D341Med (cell line): ENCODE results near the gene CD247.

Experiments
- DNase-seq: peaks from one replicate; pipeline ENCODE4 v3.0.0; 2012; ENCODE audit warnings: low spot score

The CD247 gene

GRCh38 chr1:167460836-167461235 lies 57.5 kb downstream of the CD247 start:
- peak; percentile 25 for DNase-seq

DNA sequence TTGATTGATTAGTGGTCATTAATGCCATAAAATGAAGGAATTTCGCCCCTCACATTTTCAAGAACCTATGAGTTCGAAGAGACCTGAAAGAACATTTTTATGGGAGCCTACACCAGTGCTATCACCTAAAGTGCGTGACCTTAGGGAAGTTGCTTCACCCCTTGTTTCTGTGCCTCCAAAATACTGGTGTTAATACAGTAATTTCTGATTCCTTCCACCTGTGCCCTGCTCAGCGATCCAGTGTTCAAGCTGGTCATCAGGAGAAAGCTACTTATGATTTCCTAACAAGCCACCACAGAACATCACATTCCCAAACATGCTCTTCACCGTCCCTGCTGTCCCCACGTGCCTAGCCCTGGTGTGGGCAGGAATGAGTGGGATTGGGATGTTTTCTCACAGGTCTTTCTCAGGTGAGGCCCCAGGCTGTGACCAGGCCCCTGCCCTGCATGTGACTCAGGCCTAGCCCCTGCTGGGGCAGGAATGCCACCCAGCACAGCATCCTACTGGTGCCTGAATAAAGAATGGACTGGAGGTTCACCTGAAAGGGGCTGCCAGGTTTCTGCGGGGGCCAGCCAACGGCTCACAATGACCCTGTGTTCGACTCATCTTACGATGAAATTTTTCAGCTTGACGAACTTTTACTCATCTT lies 60.3 kb downstream of the CD247 start:
- DNase-seq, result no peak

GRCh38 chr1:167456926-167457325 lies 61.4 kb downstream of the CD247 start:
- no peak for DNase-seq

DNA sequence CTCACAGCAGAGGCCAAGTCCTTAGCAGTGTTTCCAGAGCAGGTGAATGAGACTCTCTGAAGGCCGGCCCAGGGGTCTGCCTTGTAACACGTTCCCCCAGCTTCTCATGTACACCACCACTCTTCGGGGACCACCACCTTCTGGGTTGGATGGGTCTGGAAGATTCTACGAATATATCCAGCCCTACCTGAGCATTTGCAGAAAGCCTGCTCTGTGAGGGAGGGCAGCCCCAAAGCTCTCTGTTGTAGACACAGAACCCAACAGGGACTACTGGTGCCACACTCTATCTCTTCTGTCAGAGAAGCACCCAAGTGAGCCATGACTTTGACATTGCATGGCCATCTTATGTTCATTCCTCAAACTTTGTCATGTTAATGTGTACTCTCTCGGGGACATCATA lies 61.8 kb downstream of the CD247 start:
- no peak for DNase-seq

DNA sequence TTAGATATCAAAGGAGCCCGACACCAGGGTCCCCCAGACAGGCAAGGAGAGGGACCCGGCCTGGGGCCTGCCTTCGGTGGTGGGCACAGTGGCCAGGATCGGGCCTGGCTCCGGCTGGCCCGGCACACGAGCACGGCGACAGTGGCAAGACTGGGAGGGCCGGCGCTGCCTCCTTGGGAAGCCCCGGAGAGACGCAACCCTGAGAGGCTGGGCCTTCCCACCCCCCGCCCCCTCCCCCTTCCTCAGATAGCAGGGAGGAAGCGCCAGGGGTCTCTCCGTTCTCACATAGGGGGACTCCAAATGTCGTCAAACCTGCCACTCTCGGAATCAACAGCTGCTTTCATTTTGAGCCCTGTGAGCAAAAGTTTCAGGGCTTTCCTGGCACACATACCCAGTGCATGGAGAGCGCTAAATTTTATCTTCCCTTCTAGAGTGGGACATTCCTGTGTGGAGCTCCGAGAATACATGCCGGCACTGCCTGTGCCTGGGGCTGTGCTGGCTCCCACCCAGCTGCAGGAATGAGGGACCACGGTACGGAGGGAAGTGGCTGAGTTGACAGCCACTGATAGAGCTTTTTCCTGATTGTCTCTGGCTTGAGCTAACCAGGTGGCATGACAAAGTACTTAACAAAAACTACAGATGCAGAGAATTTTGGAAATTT lies 62.4 kb downstream of the CD247 start:
- DNase-seq, result no peak

GRCh38 chr1:167454894-167455785 lies 63.2 kb downstream of the CD247 start:
- DNase-seq, result peak; percentile 82

- DNase-seq, result no peak
These were observed 63.9 kb downstream of the CD247 start for GRCh38 chr1:167454304-167454893.

- no peak for DNase-seq
These were observed 65.2 kb downstream of the CD247 start for GRCh38 chr1:167453123-167453522.

DNA sequence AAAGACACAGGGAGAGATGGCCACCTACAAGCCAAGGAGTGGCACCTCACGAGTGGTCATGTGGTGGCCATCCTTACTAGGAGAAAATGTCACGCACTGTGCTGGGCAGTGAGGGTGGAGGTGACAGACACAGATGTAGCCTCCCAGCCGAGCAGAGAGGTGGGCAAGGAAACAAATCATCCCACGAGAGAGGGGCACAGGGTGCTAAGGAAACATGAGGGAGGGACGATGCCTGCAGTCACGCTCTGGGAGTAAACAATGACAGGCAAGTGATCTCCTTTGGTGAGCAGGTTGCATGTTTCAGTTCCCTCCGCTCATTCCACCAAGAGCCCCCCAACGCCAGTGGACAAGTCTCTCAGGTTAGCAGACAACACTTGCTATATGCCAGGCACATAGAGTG lies 65.8 kb downstream of the CD247 start:
- no peak for DNase-seq

GRCh38 chr1:167450843-167451242 lies 67.5 kb downstream of the CD247 start:
- DNase-seq, result no peak

- DNase-seq, result no peak
These were observed 70.7 kb downstream of the CD247 start for GRCh38 chr1:167447521-167448136.

DNA sequence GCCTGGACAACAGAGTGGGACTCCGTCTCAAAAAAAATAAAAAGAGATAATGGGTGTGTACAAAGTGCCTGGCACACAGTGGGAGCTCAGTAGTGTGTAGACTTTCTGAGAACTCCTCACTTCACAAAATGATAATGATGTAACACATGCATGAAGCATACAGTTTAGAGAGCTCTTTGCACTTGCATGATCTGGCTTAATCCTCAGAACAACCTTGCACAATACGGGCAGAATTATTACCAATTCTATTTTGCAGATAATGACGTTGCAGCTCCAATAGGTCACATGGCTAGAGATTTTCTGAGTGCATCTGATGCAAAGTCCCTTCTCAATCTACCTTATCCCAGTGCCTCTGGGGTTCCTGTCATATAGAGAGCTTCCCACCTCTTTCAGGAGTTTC lies 71.4 kb downstream of the CD247 start:
- DNase-seq, result no peak

DNA sequence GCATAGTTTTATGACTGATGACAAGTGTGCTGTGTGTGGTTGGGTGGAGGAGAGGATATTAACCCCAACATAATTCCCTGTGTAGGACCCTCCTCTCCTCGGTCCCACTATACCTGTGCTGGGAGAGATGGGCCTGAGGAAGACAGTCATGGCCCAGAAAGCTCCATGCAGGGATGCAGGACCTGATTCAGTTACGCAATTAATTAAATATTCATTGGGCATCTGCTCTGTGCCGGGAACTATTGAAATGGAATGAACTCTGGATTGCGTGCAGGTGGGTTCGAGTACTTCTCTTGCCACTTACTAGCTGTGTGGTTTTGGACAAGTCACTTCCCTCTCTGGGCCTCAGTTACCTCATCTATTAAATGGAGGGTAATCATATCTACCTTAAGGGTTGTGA lies 74.6 kb downstream of the CD247 start:
- DNase-seq, result no peak

GRCh38 chr1:167442854-167443565 lies 75.3 kb downstream of the CD247 start:
- DNase-seq, result peak; percentile 20

- peak; percentile 93 for DNase-seq
These were observed 76.0 kb downstream of the CD247 start for GRCh38 chr1:167442142-167442848.

- DNase-seq, result peak; percentile 29
These were observed 77.1 kb downstream of the CD247 start for GRCh38 chr1:167441222-167441621.

- DNase-seq, result peak; percentile 15
These were observed 77.6 kb downstream of the CD247 start for GRCh38 chr1:167440776-167441175.

DNA sequence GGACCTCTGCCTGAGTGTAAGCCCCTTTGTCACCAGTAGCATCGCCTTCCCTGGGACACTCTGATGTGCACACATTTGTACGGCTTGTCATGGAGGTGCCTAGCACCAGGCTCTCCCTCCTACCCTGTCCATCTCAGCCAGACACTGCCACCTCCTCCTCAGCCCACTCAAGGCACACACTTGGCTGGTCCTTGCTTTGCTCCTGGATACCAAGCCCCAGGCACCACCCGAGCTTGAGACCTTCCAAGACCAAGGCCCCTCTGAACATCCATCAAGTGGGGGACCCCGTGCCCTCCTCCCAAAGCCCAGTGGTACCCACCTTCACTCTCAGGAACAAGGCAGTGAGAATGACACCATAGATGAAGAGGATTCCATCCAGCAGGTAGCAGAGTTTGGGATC lies 78.0 kb downstream of the CD247 start:
- no peak for DNase-seq

DNA sequence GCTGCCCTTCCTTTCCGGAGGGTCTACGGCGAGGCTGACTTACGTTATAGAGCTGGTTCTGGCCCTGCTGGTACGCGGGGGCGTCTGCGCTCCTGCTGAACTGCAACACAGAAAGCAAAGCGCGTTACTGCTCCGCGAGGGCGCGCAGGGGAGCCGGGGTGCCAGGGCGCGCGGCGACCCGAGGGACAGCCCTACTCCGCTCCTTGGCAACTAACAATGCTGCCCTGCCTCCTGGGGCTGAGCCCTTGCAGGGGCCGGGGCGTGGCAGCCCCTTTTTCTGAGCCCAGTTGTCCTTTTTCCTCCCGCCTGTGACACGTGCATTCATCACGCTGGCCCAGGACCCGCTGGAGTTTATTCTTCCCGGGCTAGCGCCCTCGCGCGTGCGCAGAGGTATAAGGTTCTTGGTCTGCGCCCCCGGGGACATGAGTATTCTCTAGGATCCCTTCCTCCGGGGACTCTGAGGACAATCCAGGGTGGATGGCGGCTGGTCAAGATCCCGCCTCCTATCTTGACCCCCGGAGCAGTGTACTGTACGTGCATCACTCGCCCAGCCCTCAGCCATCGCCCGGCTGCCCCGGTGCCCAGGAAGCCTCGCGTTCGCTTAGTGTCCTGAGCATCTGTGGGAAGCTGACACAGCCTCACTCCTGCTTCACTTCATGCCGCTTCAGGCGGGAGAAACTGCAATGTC lies 78.9 kb downstream of the CD247 start:
- peak; percentile 69 for DNase-seq
